ENCODE measurements around the gene GABRG3.

The GABRG3 gene

GRCh38 chr15:27441120-27441519 is 470.1 kb downstream of the GABRG3 start:
- DNase-seq (ENCODE audit: low spot score in 2 of 2), result no peak
- no peaks in the 10 kb centered on the region for H3K9me3 ChIP-seq
- in situ Hi-C loops (cut with MboI; ENCODE audit: low sequenced_read_pairs), result no loop called here

GRCh38 chr15:27448234-27448633 is 477.3 kb downstream of the GABRG3 start:
- Histone ChIP-seq H3K9me3 (no peaks in the 10 kb centered on the region), H3K4me3 (no peak overlapping the region), H3K4me1 (no peaks in the 10 kb centered on the region), H3K36me3 (replicated peaks) (no peaks in the 10 kb centered on the region), H3K27me3 (ENCODE audit: low read depth) (no peaks in the 10 kb centered on the region)
- no peak for DNase-seq (ENCODE audit: low spot score in 2 of 2)
- in situ Hi-C loops (cut with MboI; ENCODE audit: low sequenced_read_pairs), result no loop called here

More at GRCh38 chr15:27441120-27441519, 470.1 kb downstream of the GABRG3 start:
- H3K27me3 ChIP-seq (ENCODE audit: low read depth), result no peaks in the 10 kb centered on the region
- H3K36me3 ChIP-seq (replicated peaks), result no peaks in the 10 kb centered on the region
- H3K4me3 ChIP-seq, result no peak overlapping the region
- H3K4me1 ChIP-seq, result no peaks in the 10 kb centered on the region

GRCh38 chr15:27448986-27449385 is 478.0 kb downstream of the GABRG3 start:
- Histone ChIP-seq H3K27me3 (ENCODE audit: low read depth) (no peaks in the 10 kb centered on the region), H3K9me3 (no peaks in the 10 kb centered on the region), H3K4me3 (no peak overlapping the region), H3K4me1 (no peaks in the 10 kb centered on the region), H3K36me3 (replicated peaks) (no peaks in the 10 kb centered on the region)
- in situ Hi-C loops (cut with MboI; ENCODE audit: low sequenced_read_pairs), result no loop called here
- DNase-seq (ENCODE audit: low spot score in 2 of 2), result no peak

- Histone ChIP-seq H3K4me3 (no peak overlapping the region), H3K4me1 (no peaks in the 10 kb centered on the region), H3K27me3 (ENCODE audit: low read depth) (no peaks in the 10 kb centered on the region), H3K36me3 (replicated peaks) (no peaks in the 10 kb centered on the region), H3K9me3 (0 out of 2 replicates have a peak, but pooled peaks cover 2% of the 10 kb centered on the region)
- in situ Hi-C loops (cut with MboI; ENCODE audit: low sequenced_read_pairs), result no loop called here
- DNase-seq (ENCODE audit: low spot score in 2 of 2), result no peak
These were observed 479.0 kb downstream of the GABRG3 start for GRCh38 chr15:27449941-27450340.

GRCh38 chr15:27454281-27455075 is 483.5 kb downstream of the GABRG3 start:
- Histone ChIP-seq H3K9me3 (0 out of 2 replicates have a peak, but pooled peaks cover 2% of the 10 kb centered on the region), H3K4me3 (no peak overlapping the region), H3K27me3 (ENCODE audit: low read depth) (no peaks in the 10 kb centered on the region), H3K4me1 (no peaks in the 10 kb centered on the region), H3K36me3 (replicated peaks) (no peaks in the 10 kb centered on the region)
- DNase-seq (ENCODE audit: low spot score in 2 of 2), result no peak
- in situ Hi-C loops (cut with MboI; ENCODE audit: low sequenced_read_pairs), result no loop called here

- Histone ChIP-seq H3K27me3 (ENCODE audit: low read depth) (no peaks in the 10 kb centered on the region), H3K4me1 (no peaks in the 10 kb centered on the region), H3K36me3 (replicated peaks) (no peaks in the 10 kb centered on the region), H3K9me3 (0 out of 2 replicates have a peak, but pooled peaks cover 2% of the 10 kb centered on the region), H3K4me3 (no peak overlapping the region)
- in situ Hi-C loops (cut with MboI; ENCODE audit: low sequenced_read_pairs), result no loop called here
- DNase-seq (ENCODE audit: low spot score in 2 of 2), result no peak
These were observed 485.8 kb downstream of the GABRG3 start for GRCh38 chr15:27456807-27457206.

- in situ Hi-C loops (cut with MboI; ENCODE audit: low sequenced_read_pairs), result no loop called here
- 0 out of 2 replicates have a peak, but pooled peaks cover 2% of the 10 kb centered on the region for H3K9me3 ChIP-seq
These were observed 486.8 kb downstream of the GABRG3 start for GRCh38 chr15:27457766-27458165.

GRCh38 chr15:27458345-27459084 is 487.5 kb downstream of the GABRG3 start:
- Histone ChIP-seq H3K9me3 (0 out of 2 replicates have a peak, but pooled peaks cover 2% of the 10 kb centered on the region), H3K27me3 (ENCODE audit: low read depth) (no peaks in the 10 kb centered on the region), H3K36me3 (replicated peaks) (no peaks in the 10 kb centered on the region), H3K4me1 (no peaks in the 10 kb centered on the region), H3K4me3 (no peak overlapping the region)
- DNase-seq (ENCODE audit: low spot score in 2 of 2), result no peak
- in situ Hi-C loops (cut with MboI; ENCODE audit: low sequenced_read_pairs), result no loop called here

More at GRCh38 chr15:27457766-27458165, 486.8 kb downstream of the GABRG3 start:
- no peaks in the 10 kb centered on the region for H3K36me3 ChIP-seq (replicated peaks)
- DNase-seq (ENCODE audit: low spot score in 2 of 2), result no peak
- no peak overlapping the region for H3K4me3 ChIP-seq
- no peaks in the 10 kb centered on the region for H3K4me1 ChIP-seq
- no peaks in the 10 kb centered on the region for H3K27me3 ChIP-seq (ENCODE audit: low read depth)

- no peaks in the 10 kb centered on the region for H3K36me3 ChIP-seq (replicated peaks)
- in situ Hi-C loops (cut with MboI; ENCODE audit: low sequenced_read_pairs), result no loop called here
- H3K4me1 ChIP-seq, result no peaks in the 10 kb centered on the region
- H3K27me3 ChIP-seq (ENCODE audit: low read depth), result no peaks in the 10 kb centered on the region
- no peak for DNase-seq (ENCODE audit: low spot score in 2 of 2)
- no peak overlapping the region for H3K4me3 ChIP-seq
- no peaks in the 10 kb centered on the region for H3K9me3 ChIP-seq
These were observed 488.9 kb downstream of the GABRG3 start for GRCh38 chr15:27459836-27460235.

GRCh38 chr15:27461181-27461580 is 490.2 kb downstream of the GABRG3 start:
- DNase-seq (ENCODE audit: low spot score in 2 of 2), result no peak
- no peak overlapping the region for H3K4me3 ChIP-seq
- H3K27me3 ChIP-seq (ENCODE audit: low read depth), result no peaks in the 10 kb centered on the region
- in situ Hi-C loops (cut with MboI; ENCODE audit: low sequenced_read_pairs), result no loop called here
- H3K36me3 ChIP-seq (replicated peaks), result no peaks in the 10 kb centered on the region
- no peaks in the 10 kb centered on the region for H3K9me3 ChIP-seq
- no peaks in the 10 kb centered on the region for H3K4me1 ChIP-seq

GRCh38 chr15:27463525-27464088 is 492.6 kb downstream of the GABRG3 start:
- no peak for DNase-seq (ENCODE audit: low spot score in 2 of 2)
- in situ Hi-C loops (cut with MboI; ENCODE audit: low sequenced_read_pairs), result no loop called here
- H3K27me3 ChIP-seq (ENCODE audit: low read depth), result no peaks in the 10 kb centered on the region
- no peaks in the 10 kb centered on the region for H3K9me3 ChIP-seq
- H3K36me3 ChIP-seq (replicated peaks), result no peaks in the 10 kb centered on the region
- no peak overlapping the region for H3K4me3 ChIP-seq
- no peaks in the 10 kb centered on the region for H3K4me1 ChIP-seq

- Histone ChIP-seq H3K4me3 (no peak overlapping the region), H3K9me3 (no peaks in the 10 kb centered on the region), H3K27me3 (ENCODE audit: low read depth) (no peaks in the 10 kb centered on the region), H3K4me1 (no peaks in the 10 kb centered on the region), H3K36me3 (replicated peaks) (no peaks in the 10 kb centered on the region)
- DNase-seq (ENCODE audit: low spot score in 2 of 2), result no peak
- in situ Hi-C loops (cut with MboI; ENCODE audit: low sequenced_read_pairs), result no loop called here
These were observed 494.1 kb downstream of the GABRG3 start for GRCh38 chr15:27464941-27465612.

GRCh38 chr15:27466758-27467157 is 495.8 kb downstream of the GABRG3 start:
- DNase-seq (ENCODE audit: low spot score in 2 of 2), result no peak
- in situ Hi-C loops (cut with MboI; ENCODE audit: low sequenced_read_pairs), result no loop called here
- Histone ChIP-seq H3K4me1 (no peaks in the 10 kb centered on the region), H3K36me3 (replicated peaks) (no peaks in the 10 kb centered on the region), H3K9me3 (no peaks in the 10 kb centered on the region), H3K4me3 (no peak overlapping the region), H3K27me3 (ENCODE audit: low read depth) (no peaks in the 10 kb centered on the region)
